ENCODE measurements around the gene CTIF.
"Not testable (repeated sequence)": the region's sequence is repeated elsewhere in the genome, so short reads cannot be mapped to it uniquely, and the experiment has no call there.

The CTIF gene

GRCh38 chr18:48649231-48649630 lies 110.4 kb downstream of the CTIF start:
- DNase-seq = no peak

GRCh38 chr18:48654591-48654990 lies 115.8 kb downstream of the CTIF start:
- DNase-seq = not testable (repeated sequence)

- DNase-seq = no peak
These were observed 116.7 kb downstream of the CTIF start for GRCh38 chr18:48655508-48655907.

GRCh38 chr18:48656176-48656575 lies 117.3 kb downstream of the CTIF start:
- no peak for DNase-seq

- no peak for DNase-seq
These were observed 117.8 kb downstream of the CTIF start for GRCh38 chr18:48656582-48656981.

- DNase-seq = no peak
These were observed 118.8 kb downstream of the CTIF start for GRCh38 chr18:48657447-48658120.

- DNase-seq = no peak
These were observed 119.9 kb downstream of the CTIF start for GRCh38 chr18:48658721-48659120.

- no peak for DNase-seq
These were observed 120.6 kb downstream of the CTIF start for GRCh38 chr18:48659188-48660009.

GRCh38 chr18:48660346-48661228 lies 121.8 kb downstream of the CTIF start:
- DNase-seq = no peak

- DNase-seq = no peak
These were observed 122.6 kb downstream of the CTIF start for GRCh38 chr18:48661421-48661820.

- no peak for DNase-seq
These were observed 123.3 kb downstream of the CTIF start for GRCh38 chr18:48662011-48662661.

GRCh38 chr18:48663096-48663930 lies 124.5 kb downstream of the CTIF start:
- no peak for DNase-seq

GRCh38 chr18:48663931-48664847 lies 125.4 kb downstream of the CTIF start:
- DNase-seq = peak; percentile 6 to 20

- DNase-seq = no peak
These were observed 126.8 kb downstream of the CTIF start for GRCh38 chr18:48665654-48666053.

- DNase-seq = no peak
These were observed 127.8 kb downstream of the CTIF start for GRCh38 chr18:48666613-48667012.

- peak in 1 of 2 experiments; percentile 64 for DNase-seq
These were observed 128.7 kb downstream of the CTIF start for GRCh38 chr18:48667276-48668254.

GRCh38 chr18:48668466-48669179 lies 129.8 kb downstream of the CTIF start:
- DNase-seq = no peak

GRCh38 chr18:48669180-48669675 lies 130.4 kb downstream of the CTIF start:
- DNase-seq = no peak

Data from NCI-H2081 (cell line).